ENCODE results near the gene MTMR6. TPM values are rescaled to one million over a fixed set of nuclear protein-coding genes. Genes with fewer than 3 reads are reported as not detected.
"Not testable (repeated sequence)": the region's sequence is repeated elsewhere in the genome, so short reads cannot be mapped to it uniquely, and the experiment has no call there.

MTMR6 gene
- total RNA-seq, 1 donor from 2014 or later, result 27.6 TPM

- Histone ChIP-seq H3K27me3 (ENCODE audit: control insufficient read depth, insufficient read depth, low read length) (no peaks in the 10 kb centered on the region), H3K36me3 (ENCODE audit: control insufficient read depth, insufficient read depth, low read length) (no peaks in the 10 kb centered on the region), H3K4me3 (ENCODE audit: low read depth, low read length) (no peak overlapping the region)
- no peak for DNase-seq (ENCODE audit: low read depth)
- TF ChIP-seq CTCF (IDR thresholded peaks at IDR 0.05; ENCODE audit: insufficient read depth, low read length, poor library complexity, severe bottlenecking), result no peak
Measured at GRCh38 chr13:25319771-25320170, 32.5 kb upstream of the MTMR6 start.

GRCh38 chr13:25318946-25319345 is 31.7 kb upstream of the MTMR6 start:
- H3K36me3 ChIP-seq (ENCODE audit: control insufficient read depth, insufficient read depth, low read length); H3K27me3 ChIP-seq (ENCODE audit: control insufficient read depth, insufficient read depth, low read length); H3K4me3 ChIP-seq (ENCODE audit: low read depth, low read length): not testable (repeated sequence)
- DNase-seq (ENCODE audit: low read depth), result peak; percentile 19

GRCh38 chr13:25310891-25311290 is 23.6 kb upstream of the MTMR6 start:
- no peak for TF ChIP-seq CTCF (IDR thresholded peaks at IDR 0.05; ENCODE audit: insufficient read depth, low read length, poor library complexity, severe bottlenecking)
- no peak overlapping the region for H3K4me3 ChIP-seq (ENCODE audit: low read depth, low read length)
- no peaks in the 10 kb centered on the region for H3K36me3 ChIP-seq (ENCODE audit: control insufficient read depth, insufficient read depth, low read length)
- no peak for DNase-seq (ENCODE audit: low read depth)
- H3K27me3 ChIP-seq (ENCODE audit: control insufficient read depth, insufficient read depth, low read length), result no peaks in the 10 kb centered on the region

- Histone ChIP-seq H3K4me3 (ENCODE audit: low read depth, low read length) (no peak overlapping the region), H3K36me3 (ENCODE audit: control insufficient read depth, insufficient read depth, low read length) (no peaks in the 10 kb centered on the region), H3K27me3 (ENCODE audit: control insufficient read depth, insufficient read depth, low read length) (no peaks in the 10 kb centered on the region)
- DNase-seq (ENCODE audit: low read depth), result no peak
- TF ChIP-seq CTCF (IDR thresholded peaks at IDR 0.05; ENCODE audit: insufficient read depth, low read length, poor library complexity, severe bottlenecking), result no peak
Measured at GRCh38 chr13:25306671-25307464, 19.6 kb upstream of the MTMR6 start.

DNA sequence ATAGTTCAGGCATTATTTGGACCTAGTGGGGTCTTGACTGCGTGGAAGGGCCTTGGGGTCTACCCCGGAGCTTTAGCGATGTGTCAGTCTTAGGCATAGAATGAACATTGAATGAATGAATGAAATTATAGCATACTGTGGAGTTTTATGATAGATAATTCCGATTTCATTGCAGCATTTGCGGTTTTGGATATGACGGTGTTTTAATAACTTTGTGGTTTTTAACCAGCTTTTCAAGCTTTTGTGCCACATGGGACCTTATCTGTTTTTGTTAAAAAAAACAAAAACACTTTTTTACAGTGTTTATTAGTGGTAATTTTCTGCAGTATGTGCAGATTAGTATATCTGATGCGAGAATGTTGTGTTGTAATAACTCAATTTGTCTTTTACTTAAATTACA is 14.8 kb upstream of the MTMR6 start:
- no peak for DNase-seq (ENCODE audit: low read depth)
- Histone ChIP-seq H3K4me3 (ENCODE audit: low read depth, low read length) (peak overlapping the region; percentile 96), H3K36me3 (ENCODE audit: control insufficient read depth, insufficient read depth, low read length) (no peaks in the 10 kb centered on the region), H3K27me3 (ENCODE audit: control insufficient read depth, insufficient read depth, low read length) (no peaks in the 10 kb centered on the region)
- TF ChIP-seq CTCF (IDR thresholded peaks at IDR 0.05; ENCODE audit: insufficient read depth, low read length, poor library complexity, severe bottlenecking), result no peak

DNA sequence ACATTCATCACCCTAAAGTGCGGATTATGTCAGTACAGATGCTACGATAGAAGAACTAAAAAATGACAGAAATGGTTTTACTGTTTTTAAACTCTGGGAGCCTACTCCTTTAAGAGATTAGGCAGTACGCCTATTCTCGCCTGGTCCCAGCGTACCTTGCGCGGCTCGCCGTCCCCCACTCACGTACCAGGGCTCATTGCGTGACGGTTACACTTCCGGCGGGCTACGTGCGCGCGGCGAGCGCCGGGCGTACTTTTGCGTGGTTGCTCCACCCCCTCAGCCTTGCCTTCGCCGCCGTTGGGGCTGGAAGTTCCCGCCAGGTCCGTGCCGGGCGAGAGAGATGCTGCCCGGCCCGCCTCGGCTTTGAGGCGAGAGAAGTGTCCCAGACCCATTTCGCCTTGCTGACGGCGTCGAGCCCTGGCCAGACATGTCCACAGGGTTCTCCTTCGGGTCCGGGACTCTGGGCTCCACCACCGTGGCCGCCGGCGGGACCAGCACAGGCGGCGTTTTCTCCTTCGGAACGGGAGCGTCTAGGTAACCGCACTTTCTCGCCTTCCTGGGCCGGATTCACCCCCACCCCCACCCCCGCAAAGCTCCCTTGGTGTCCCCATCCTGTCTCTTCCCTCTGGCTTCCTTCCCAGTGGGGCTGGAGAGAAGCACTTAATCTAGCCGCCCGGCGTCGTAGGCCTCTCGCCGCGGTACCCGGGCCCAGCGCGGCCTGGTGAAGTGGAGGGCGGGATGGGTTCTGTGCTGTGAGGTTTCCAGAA is 14.2 kb upstream of the MTMR6 start, which contains the start of gene NUP58:
Gene NUP58, plus strand, starts transcription at position 279 of the 767 bp plus-strand sequence. Its CDS starts 149 bp downstream, at position 428.
- peak; percentile 72 for DNase-seq (ENCODE audit: low read depth)
- Histone ChIP-seq H3K27me3 (ENCODE audit: control insufficient read depth, insufficient read depth, low read length) (no peaks in the 10 kb centered on the region), H3K36me3 (ENCODE audit: control insufficient read depth, insufficient read depth, low read length) (no peaks in the 10 kb centered on the region), H3K4me3 (ENCODE audit: low read depth, low read length) (peak within 1 kb of the TSS; percentile 96)
- TF ChIP-seq CTCF (IDR thresholded peaks at IDR 0.05; ENCODE audit: insufficient read depth, low read length, poor library complexity, severe bottlenecking), result no peak

Data from kidney epithelial cell (primary cell).